AG08396 (cell line): ENCODE results near the gene CFD.
"Not testable (repeated sequence)": the region's sequence is repeated elsewhere in the genome, so short reads cannot be mapped to it uniquely, and the experiment has no call there.

Source experiments
- DNase-seq: peaks from one replicate; pipeline ENCODE4 v3.0.0; 2012; ENCODE audit warnings: low spot score, mixed read lengths

CFD gene

GRCh38 chr19:888581-889385, 29.3 kb downstream of the CFD start:
- DNase-seq, result no peak

- DNase-seq, result no peak
Observed at GRCh38 chr19:889662-890295, 30.3 kb downstream of the CFD start.

GRCh38 chr19:890831-891230, 31.4 kb downstream of the CFD start:
- DNase-seq, result no peak

GRCh38 chr19:891421-892200, 32.1 kb downstream of the CFD start:
- DNase-seq, result not testable (repeated sequence)

GRCh38 chr19:892243-892893, 32.9 kb downstream of the CFD start:
- DNase-seq, result no peak

- DNase-seq, result peak; percentile 99
Observed at GRCh38 chr19:892894-893689, 33.6 kb downstream of the CFD start, which contains the start of the genes MED16 and RNU6-9. MED16 (minus strand) TSS chr19:893187; CDS start chr19:891131, 2,056 bp downstream. RNU6-9 (plus strand) TSS chr19:893484.

- no peak for DNase-seq
Observed at GRCh38 chr19:896434-896833, 37.0 kb downstream of the CFD start.

GRCh38 chr19:896999-897398, 37.5 kb downstream of the CFD start:
- no peak for DNase-seq

GRCh38 chr19:897442-898039, 38.1 kb downstream of the CFD start:
- no peak for DNase-seq

- DNase-seq, result no peak
Observed at GRCh38 chr19:898663-899062, 39.2 kb downstream of the CFD start.

GRCh38 chr19:899336-900042, 40.0 kb downstream of the CFD start:
- no peak for DNase-seq

GRCh38 chr19:900043-900301, 40.5 kb downstream of the CFD start:
- no peak for DNase-seq

GRCh38 chr19:900302-901111, 41.0 kb downstream of the CFD start:
- no peak for DNase-seq

GRCh38 chr19:901216-902092, 42.0 kb downstream of the CFD start:
- no peak for DNase-seq

GRCh38 chr19:902093-902370, 42.6 kb downstream of the CFD start:
- no peak for DNase-seq

- no peak for DNase-seq
Observed at GRCh38 chr19:902446-903226, 43.2 kb downstream of the CFD start.

GRCh38 chr19:903266-903797, 43.9 kb downstream of the CFD start:
- no peak for DNase-seq

GRCh38 chr19:904545-904944, 45.1 kb downstream of the CFD start:
- DNase-seq, result no peak
